Measurements from ENCODE around the gene MBL2.

- TF ChIP-seq CTCF (IDR thresholded peaks at IDR 0.05): no peak
- no peak for TF ChIP-seq POLR2A (IDR thresholded peaks at IDR 0.05)
Measured at GRCh38 chr10:52757773-52758172, 14.8 kb downstream of the MBL2 start.

All from esophagus squamous epithelium (tissue), 4 donors.